Suprapubic skin (tissue), 4 donors: Measurements from ENCODE around the gene ELF1. TPM values are rescaled to one million over a fixed set of nuclear protein-coding genes. Genes with fewer than 3 reads are reported as not detected.

ENCODE experiments used
- DNase-seq, 2 donors: peaks; one replicate each; pipeline ENCODE4 v3.0.0-alpha.2; 2019; ENCODE audit warnings: low spot score in 2 of 2
- H3K27ac ChIP-seq: fragments of 200-600 bp; sonication (generic); one replicate; pipeline ENCODE4 v1.5.1; 2019
- H3K27me3 ChIP-seq: fragments of 200-600 bp; sonication (generic); one replicate; pipeline ENCODE4 v1.5.1; 2019
- H3K36me3 ChIP-seq: fragments of 200-600 bp; sonication (generic); one replicate; pipeline ENCODE4 v1.5.1; 2019
- H3K4me1 ChIP-seq: fragments of 200-600 bp; sonication (generic); one replicate; pipeline ENCODE4 v1.5.1; 2019
- H3K4me3 ChIP-seq: fragments of 200-600 bp; sonication (generic); one replicate; pipeline ENCODE4 v1.5.1; 2019; ENCODE audit warnings: mild to moderate bottlenecking
- H3K9me3 ChIP-seq: fragments of 200-600 bp; sonication (generic); one replicate; pipeline ENCODE4 v1.5.1; 2019
- CTCF ChIP-seq, 2 donors: fragments of 200-600 bp in 1 of 2; fragments of 450-650 bp in 1 of 2; sonication (generic) in 1 of 2; IDR thresholded peaks; one replicate each; pipeline ENCODE4 v1.5.1; 2016 to 2019; ENCODE audit warnings: antibody characterized with exemption in 2 of 2, mild to moderate bottlenecking in 1 of 2, moderate library complexity in 1 of 2
- EP300 ChIP-seq: sonication (generic); formaldehyde crosslinking; IDR thresholded peaks from one replicate; pipeline ENCODE4 v1.6.1; 2017; ENCODE audit warnings: antibody characterized with exemption
- POLR2A ChIP-seq, 2 donors: fragments of 450-650 bp; IDR thresholded peaks; one replicate each; pipeline ENCODE4 v1.6.1; 2017; ENCODE audit warnings: antibody characterized with exemption in 2 of 2, mild to moderate bottlenecking in 2 of 2, moderate library complexity in 2 of 2
- POLR2AphosphoS5 ChIP-seq, 3 donors: sonication (generic); formaldehyde crosslinking; IDR thresholded peaks; one replicate each; pipeline ENCODE4 v1.6.1; 2017; ENCODE audit warnings: antibody characterized with exemption in 3 of 3
- WGBS: methylation state at CpG from one replicate; pipeline ENCODE4 v1.1.5; 2018; 5-methylcytosine and 5-hydroxymethylcytosine counted together
- total RNA-seq, 4 donors: library from RNA; depleted of rRNA; stranded (reverse); fragments of >200 nt; gene quantifications; one replicate each; pipeline ENCODE4 v1.1.0, GENCODE V29; 2016

ELF1 gene
- total RNA-seq, 4 donors from 2014 or later: 81.7 to 123 (median 111) TPM

- Histone ChIP-seq H3K27ac (no peak overlapping the region), H3K27me3 (no peaks in the 10 kb centered on the region), H3K36me3 (no peaks in the 10 kb centered on the region), H3K4me1 (peaks cover 91% of the 10 kb centered on the region), H3K9me3 (no peaks in the 10 kb centered on the region), H3K4me3 (no peak overlapping the region)
- no peak for TF ChIP-seq POLR2AphosphoS5 (IDR thresholded peaks at IDR 0.05)
- no peak for TF ChIP-seq CTCF (IDR thresholded peaks at IDR 0.05)
- TF ChIP-seq POLR2A (IDR thresholded peaks at IDR 0.05): no peak
- TF ChIP-seq EP300: no peak
- 74% methylated on average over 3 of the region's 3 CpGs for WGBS
- DNase-seq: no peak
Measured at GRCh38 chr13:40966298-40966697, 52.8 kb downstream of the ELF1 start.

- DNase-seq: no peak
- Histone ChIP-seq H3K27ac (no peak overlapping the region), H3K4me1 (peaks cover 75% of the 10 kb centered on the region), H3K27me3 (no peaks in the 10 kb centered on the region), H3K36me3 (no peaks in the 10 kb centered on the region), H3K4me3 (no peak overlapping the region), H3K9me3 (no peaks in the 10 kb centered on the region)
- WGBS: 91% methylated on average over 1 of the region's 1 CpG
- no peak for TF ChIP-seq POLR2AphosphoS5 (IDR thresholded peaks at IDR 0.05)
- no peak for TF ChIP-seq EP300
- TF ChIP-seq POLR2A (IDR thresholded peaks at IDR 0.05): no peak
- TF ChIP-seq CTCF (IDR thresholded peaks at IDR 0.05): no peak
Measured at GRCh38 chr13:40963927-40964326, 55.2 kb downstream of the ELF1 start.

- Histone ChIP-seq H3K27ac (no peak overlapping the region), H3K4me1 (peaks cover 61% of the 10 kb centered on the region), H3K4me3 (no peak overlapping the region), H3K27me3 (no peaks in the 10 kb centered on the region), H3K36me3 (peaks cover 16% of the 10 kb centered on the region), H3K9me3 (no peaks in the 10 kb centered on the region)
- no peak for DNase-seq
- 93% methylated on average over 1 of the region's 1 CpG for WGBS
- TF ChIP-seq POLR2A (IDR thresholded peaks at IDR 0.05) (no peak), EP300 (no peak), POLR2AphosphoS5 (IDR thresholded peaks at IDR 0.05) (no peak), CTCF (IDR thresholded peaks at IDR 0.05) (no peak)
Measured at GRCh38 chr13:40961826-40962225, 57.3 kb downstream of the ELF1 start.

GRCh38 chr13:40961214-40961613 is 57.9 kb downstream of the ELF1 start:
- TF ChIP-seq EP300 (no peak), CTCF (IDR thresholded peaks at IDR 0.05) (no peak), POLR2A (IDR thresholded peaks at IDR 0.05) (no peak), POLR2AphosphoS5 (IDR thresholded peaks at IDR 0.05) (no peak)
- Histone ChIP-seq H3K27ac (no peak overlapping the region), H3K4me3 (no peak overlapping the region), H3K27me3 (no peaks in the 10 kb centered on the region), H3K4me1 (peaks cover 55% of the 10 kb centered on the region), H3K9me3 (no peaks in the 10 kb centered on the region), H3K36me3 (peaks cover 16% of the 10 kb centered on the region)
- no peak for DNase-seq
- WGBS: 57% methylated on average over 3 of the region's 3 CpGs

GRCh38 chr13:40960716-40961115 is 58.4 kb downstream of the ELF1 start:
- 89% methylated on average over 3 of the region's 3 CpGs for WGBS
- H3K36me3 ChIP-seq: peaks cover 16% of the 10 kb centered on the region
- no peaks in the 10 kb centered on the region for H3K9me3 ChIP-seq
- H3K27ac ChIP-seq: no peak overlapping the region
- no peak for DNase-seq
- H3K27me3 ChIP-seq: no peaks in the 10 kb centered on the region
- peaks cover 50% of the 10 kb centered on the region for H3K4me1 ChIP-seq
- H3K4me3 ChIP-seq: no peak overlapping the region
- no peak for TF ChIP-seq EP300
- no peak for TF ChIP-seq POLR2A (IDR thresholded peaks at IDR 0.05)
- no peak for TF ChIP-seq POLR2AphosphoS5 (IDR thresholded peaks at IDR 0.05)
- TF ChIP-seq CTCF (IDR thresholded peaks at IDR 0.05): no peak
